Measurements from ENCODE around the gene ADGRV1.

GRCh38 chr5:90703932-90704331 is 145.3 kb downstream of the ADGRV1 start:
- TF ChIP-seq CTCF (IDR thresholded peaks at IDR 0.05; ENCODE audit: poor library complexity, severe bottlenecking), result no peak
- TF ChIP-seq POLR2AphosphoS5 (IDR thresholded peaks at IDR 0.05), result no peak
- no peak for TF ChIP-seq MXI1 (conservative IDR thresholded peaks at IDR 0.05; ENCODE audit: poor library complexity, severe bottlenecking)
- no peak for TF ChIP-seq RAD21 (conservative IDR thresholded peaks at IDR 0.05)

Measured in neural cell (in vitro differentiated cells).